Keratinocyte (primary cell): ENCODE data around the gene GAREM1. TPM values are rescaled to one million over a fixed set of nuclear protein-coding genes. Genes with fewer than 3 reads are reported as not detected.

Source experiments
- DNase-seq: peaks from one replicate; pipeline ENCODE4 v3.0.0-alpha.2; 2011; ENCODE audit warnings: low read depth, missing footprints, low spot score
- FAIRE-seq: peaks from 2 replicates; lab custom pipeline; 2011; peaks lifted over from hg19 to GRCh38; lab: Jason Lieb, UNC
- H2AFZ ChIP-seq: 2 replicates; pipeline ENCODE4 v1.6.0; 2012; ENCODE audit warnings: low read length, control low read depth, inconsistent platforms; ENCODE audit not compliant: control insufficient read depth
- H3K27ac ChIP-seq: 2 replicates; pipeline ENCODE4 v1.5.1; 2011; ENCODE audit warnings: low read length; ENCODE audit not compliant: control insufficient read depth, insufficient read depth
- H3K27me3 ChIP-seq: 3 replicates; pipeline ENCODE4 v1.6.0; 2011; ENCODE audit warnings: low read length; ENCODE audit not compliant: control insufficient read depth, insufficient read depth; ENCODE audit errors: extremely low read depth
- H3K36me3 ChIP-seq, 2 experiments: 2 replicates in 1 of 2; 3 replicates in 1 of 2; pipeline ENCODE4 v1.5.1; 2011; ENCODE audit warnings: low read length in 2 of 2, mild to moderate bottlenecking in 1 of 2; ENCODE audit not compliant: control insufficient read depth in 2 of 2, insufficient read depth in 2 of 2; ENCODE audit errors: extremely low read depth in 1 of 2
- H3K4me1 ChIP-seq: 3 replicates; pipeline ENCODE4 v1.5.1; 2011; ENCODE audit warnings: low read length; ENCODE audit not compliant: control insufficient read depth, insufficient read depth; ENCODE audit errors: extremely low read depth
- H3K4me2 ChIP-seq: 3 replicates; pipeline ENCODE4 v1.6.0; 2011; ENCODE audit warnings: low read depth, low read length; ENCODE audit not compliant: control insufficient read depth, insufficient read depth; ENCODE audit errors: extremely low read depth
- H3K4me3 ChIP-seq, 3 experiments: fragments of 200-600 bp in 1 of 3; sonication (generic) in 1 of 3; 2 replicates in 2 of 3; 3 replicates in 1 of 3; pipeline ENCODE4 v1.5.1; 2011 to 2016; ENCODE audit warnings: low read length in 3 of 3, mild to moderate bottlenecking in 3 of 3, control low read depth in 2 of 3, inconsistent platforms in 1 of 3, low read depth in 1 of 3, mixed read lengths in 1 of 3, mixed run types in 1 of 3, moderate library complexity in 1 of 3; ENCODE audit not compliant: control insufficient read depth in 2 of 3, insufficient read depth in 2 of 3; ENCODE audit errors: extremely low read depth in 1 of 3
- H3K79me2 ChIP-seq: 2 replicates; pipeline ENCODE4 v1.6.0; 2012; ENCODE audit warnings: low read length; ENCODE audit not compliant: control insufficient read depth, insufficient read depth
- H3K9ac ChIP-seq: 3 replicates; pipeline ENCODE4 v1.6.0; 2011; ENCODE audit warnings: low read length; ENCODE audit not compliant: control insufficient read depth, insufficient read depth; ENCODE audit errors: extremely low read depth
- H3K9me1 ChIP-seq: 3 replicates; pipeline ENCODE4 v1.6.0; 2011; ENCODE audit warnings: low read length; ENCODE audit not compliant: control insufficient read depth, insufficient read depth; ENCODE audit errors: extremely low read depth
- H3K9me3 ChIP-seq: 2 replicates; pipeline ENCODE4 v1.5.1; 2012; ENCODE audit warnings: low read depth, low read length; ENCODE audit not compliant: control insufficient read depth
- H4K20me1 ChIP-seq: 3 replicates; pipeline ENCODE4 v1.6.0; 2011; ENCODE audit warnings: low read length; ENCODE audit not compliant: control insufficient read depth, insufficient read depth; ENCODE audit errors: extremely low read depth
- CTCF ChIP-seq, 3 experiments: IDR thresholded peaks in 1 of 3; conservative IDR thresholded peaks in 1 of 3; optimal IDR thresholded peaks in 1 of 3; 2 replicates in 2 of 3; 3 replicates in 1 of 3; pipeline versions ENCODE3 to v1.5.1; 2011; ENCODE audit warnings: low read length in 3 of 3, mild to moderate bottlenecking in 3 of 3, moderate library complexity in 2 of 3, control low read depth in 1 of 3, inconsistent platforms in 1 of 3; ENCODE audit not compliant: insufficient read depth in 2 of 3; ENCODE audit errors: extremely low read depth in 1 of 3
- EZH2 ChIP-seq: IDR thresholded peaks from one replicate; pipeline ENCODE4 v1.6.1; 2012; ENCODE audit warnings: inconsistent platforms, mild to moderate bottlenecking, low read length, moderate library complexity
- dilution Hi-C: fragments of 300-500 bp; cut with MboI; formaldehyde crosslinking; loops from one replicate; pipeline ENCODE4 v1.7.0; 2020; ENCODE audit warnings: low sequenced_read_pairs; ENCODE audit not compliant: extremely low pct_ligation_motif_present
- polyA plus RNA-seq, 5 experiments: library from polyadenylated mRNA; depleted of rRNA in 3 of 5; stranded (reverse) in 3 of 5; stranded (forward) in 1 of 5; unstranded in 1 of 5; fragments of >200 nt; gene quantifications; 1 replicate in 1 of 5; 2 replicates in 3 of 5; 3 replicates in 1 of 5; pipeline versions ENCODE4 v1.2.1 to v1.2.3, GENCODE V29; 2011 to 2012; ENCODE audit warnings: missing spikeins in 2 of 5, low read depth in 1 of 5, low replicate concordance in 1 of 5

Gene GAREM1
- polyA plus RNA-seq, 1 donor (not counting 4 experiments of a cell fraction or from before 2014, with no cell fraction given) = 3.8 TPM

- dilution Hi-C loops = no loop called here
- Histone ChIP-seq H3K36me3 (no peaks in the 10 kb centered on the region), H3K9ac (no peak overlapping the region), H3K27ac (no peak overlapping the region), H3K79me2 (no peaks in the 10 kb centered on the region), H4K20me1 (no peaks in the 10 kb centered on the region), H3K4me3 (no peak overlapping the region), H3K4me2 (no peak overlapping the region), H3K4me1 (no peaks in the 10 kb centered on the region), H3K9me3 (no peaks in the 10 kb centered on the region), H3K27me3 (no peaks in the 10 kb centered on the region), H3K9me1 (no peaks in the 10 kb centered on the region), H2AFZ (no peak overlapping the region)
- FAIRE-seq (no peak), DNase-seq (no peak)
- TF ChIP-seq CTCF (optimal IDR thresholded peaks at IDR 0.05 in 1 of 3, IDR thresholded peaks at IDR 0.05 in 1 of 3, conservative IDR thresholded peaks at IDR 0.05 in 1 of 3; ENCODE audit: extremely low read depth in 1 of 3, insufficient read depth in 2 of 3, low read length in 3 of 3) = no peak
- TF ChIP-seq EZH2 = no peak
These were observed 81.5 kb downstream of the GAREM1 start for GRCh38 chr18:32389191-32389590.

- H3K9me3 ChIP-seq = no peaks in the 10 kb centered on the region
- no peak overlapping the region for H2AFZ ChIP-seq
- H4K20me1 ChIP-seq = no peaks in the 10 kb centered on the region
- TF ChIP-seq EZH2 = no peak
- TF ChIP-seq CTCF (optimal IDR thresholded peaks at IDR 0.05 in 1 of 3, IDR thresholded peaks at IDR 0.05 in 1 of 3, conservative IDR thresholded peaks at IDR 0.05 in 1 of 3; ENCODE audit: extremely low read depth in 1 of 3, insufficient read depth in 2 of 3, low read length in 3 of 3) = no peak
- H3K9me1 ChIP-seq = no peaks in the 10 kb centered on the region
- no peak for DNase-seq
- FAIRE-seq = no peak
- dilution Hi-C loops = no loop called here
- no peak overlapping the region for H3K27ac ChIP-seq
- H3K4me2 ChIP-seq = no peak overlapping the region
- no peak overlapping the region for H3K9ac ChIP-seq
- H3K79me2 ChIP-seq = no peaks in the 10 kb centered on the region
- H3K36me3 ChIP-seq = no peaks in the 10 kb centered on the region
- H3K4me1 ChIP-seq = peaks cover 15% of the 10 kb centered on the region
- no peaks in the 10 kb centered on the region for H3K27me3 ChIP-seq
- no peak overlapping the region for H3K4me3 ChIP-seq
These were observed 84.2 kb downstream of the GAREM1 start for GRCh38 chr18:32386471-32386870.
